HEK293 (cell line): ENCODE results near the gene WDSUB1.

Source experiments
- CTCF ChIA-PET: fragments of 350-600 bp; formaldehyde crosslinking; extraction: SDS; loops from one replicate; lab custom pipeline; 2021; ENCODE audit warnings: antibody characterized with exemption; lab: Yijun Ruan, JAX
- POLR2A ChIA-PET: fragments of 300-600 bp; formaldehyde crosslinking; extraction: SDS; loops from one replicate; lab custom pipeline; 2020; ENCODE audit warnings: antibody characterized with exemption, inconsistent platforms; lab: Yijun Ruan, JAX
- H3K27ac ChIP-seq: fragments of 200-500 bp; sonication (Bioruptor generic); 2 replicates; pipeline ENCODE4 v1.5.1; 2014; ENCODE audit warnings: low read depth, low read length, control low read depth, inconsistent platforms; ENCODE audit errors: extremely low read depth
- H3K36me3 ChIP-seq, 2 experiments: fragments of 200-500 bp in 1 of 2; sonication (Bioruptor generic) in 1 of 2; 1 replicate in 1 of 2; 2 replicates in 1 of 2; pipeline ENCODE4 v1.5.1; 2014 to 2017; ENCODE audit warnings: inconsistent platforms in 2 of 2, low read length in 2 of 2; ENCODE audit not compliant: control insufficient read depth in 2 of 2, insufficient read depth in 1 of 2
- H3K4me1 ChIP-seq: fragments of 200-500 bp; sonication (Bioruptor generic); 2 replicates; pipeline ENCODE4 v1.5.1; 2014; ENCODE audit warnings: mild to moderate bottlenecking, low read length, inconsistent platforms; ENCODE audit not compliant: control insufficient read depth, insufficient read depth
- H3K4me3 ChIP-seq: 2 replicates; pipeline ENCODE4 v1.5.1; 2011; ENCODE audit warnings: low read depth, mild to moderate bottlenecking, control low read depth, low read length, moderate library complexity
- H3K9me3 ChIP-seq: fragments of 200-500 bp; sonication (Bioruptor generic); 2 replicates; pipeline ENCODE4 v1.5.1; 2014; ENCODE audit warnings: low read depth, low read length, inconsistent platforms; ENCODE audit not compliant: control insufficient read depth, insufficient read depth
- ATF2 ChIP-seq: fragments of 450-650 bp; formaldehyde crosslinking; IDR thresholded peaks from 2 replicates; pipeline ENCODE4 v1.5.1; 2016; ENCODE audit warnings: missing biosample characterization, missing genetic modification characterization, low read depth
- KLF1 ChIP-seq: fragments of 450-650 bp; formaldehyde crosslinking; IDR thresholded peaks from 2 replicates; pipeline ENCODE4 v1.5.1; 2016; ENCODE audit warnings: missing biosample characterization, missing genetic modification characterization
- KLF17 ChIP-seq: fragments of 450-650 bp; formaldehyde crosslinking; IDR thresholded peaks from 2 replicates; pipeline ENCODE4 v1.5.1; 2016; ENCODE audit warnings: missing biosample characterization, missing genetic modification characterization
- MEIS1 ChIP-seq: sonication (generic); formaldehyde crosslinking; IDR thresholded peaks from 2 replicates; pipeline ENCODE4 v1.8.1; 2022; ENCODE audit warnings: missing genetic modification reagents, mild to moderate bottlenecking, borderline replicate concordance
- PRDM10 ChIP-seq: fragments of 450-650 bp; formaldehyde crosslinking; IDR thresholded peaks from 2 replicates; pipeline ENCODE4 v1.5.1; 2016; ENCODE audit warnings: missing biosample characterization, missing genetic modification characterization
- TRIM28 ChIP-seq: IDR thresholded peaks from 2 replicates; pipeline ENCODE4 v1.6.1; 2011; ENCODE audit warnings: low read length, control low read depth, borderline replicate concordance
- ZBTB20 ChIP-seq: fragments of 450-650 bp; formaldehyde crosslinking; IDR thresholded peaks from 2 replicates; pipeline ENCODE4 v1.5.1; 2016; ENCODE audit warnings: missing biosample characterization, missing genetic modification characterization
- ZBTB6 ChIP-seq: fragments of 450-650 bp; formaldehyde crosslinking; IDR thresholded peaks from 2 replicates; pipeline ENCODE4 v1.5.1; 2017; ENCODE audit warnings: missing biosample characterization, missing genetic modification characterization
- ZNF138 ChIP-seq: fragments of 450-650 bp; formaldehyde crosslinking; IDR thresholded peaks from 2 replicates; pipeline ENCODE4 v1.5.1; 2016; ENCODE audit warnings: missing biosample characterization, missing genetic modification characterization, borderline replicate concordance
- ZNF214 ChIP-seq: fragments of 450-650 bp; formaldehyde crosslinking; IDR thresholded peaks from 2 replicates; pipeline ENCODE4 v1.5.1; 2017; ENCODE audit warnings: missing biosample characterization, mild to moderate bottlenecking, missing genetic modification characterization, borderline replicate concordance
- ZNF223 ChIP-seq: fragments of 450-650 bp; formaldehyde crosslinking; IDR thresholded peaks from 2 replicates; pipeline ENCODE4 v1.5.1; 2016; ENCODE audit warnings: missing biosample characterization, missing genetic modification characterization
- ZNF366 ChIP-seq: fragments of 450-650 bp; formaldehyde crosslinking; conservative IDR thresholded peaks from 2 replicates; pipeline ENCODE4 v1.5.1; 2016; ENCODE audit warnings: missing biosample characterization, missing genetic modification characterization
- ZNF473 ChIP-seq: fragments of 450-650 bp; formaldehyde crosslinking; IDR thresholded peaks from 2 replicates; pipeline ENCODE4 v1.5.1; 2017; ENCODE audit warnings: missing biosample characterization, missing genetic modification characterization
- ZNF513 ChIP-seq: fragments of 450-650 bp; IDR thresholded peaks from 2 replicates; pipeline ENCODE4 v1.5.1; 2018; ENCODE audit warnings: missing biosample characterization, missing genetic modification characterization
- ZNF558 ChIP-seq: fragments of 450-650 bp; formaldehyde crosslinking; IDR thresholded peaks from 2 replicates; pipeline ENCODE4 v1.5.1; 2016; ENCODE audit warnings: missing biosample characterization, missing genetic modification characterization
- ZNF621 ChIP-seq: fragments of 450-650 bp; formaldehyde crosslinking; IDR thresholded peaks from 2 replicates; pipeline ENCODE4 v1.5.1; 2017; ENCODE audit warnings: missing biosample characterization, missing genetic modification characterization
- ZNF623 ChIP-seq: fragments of 450-650 bp; formaldehyde crosslinking; IDR thresholded peaks from 2 replicates; pipeline ENCODE4 v1.5.1; 2016; ENCODE audit warnings: missing biosample characterization, missing genetic modification characterization
- ZNF792 ChIP-seq: fragments of 450-650 bp; formaldehyde crosslinking; IDR thresholded peaks from 2 replicates; pipeline ENCODE4 v1.5.1; 2016; ENCODE audit warnings: missing biosample characterization, missing genetic modification characterization
- ZNF837 ChIP-seq: fragments of 450-650 bp; formaldehyde crosslinking; IDR thresholded peaks from 2 replicates; pipeline ENCODE4 v1.5.1; 2016; ENCODE audit warnings: missing biosample characterization, missing genetic modification characterization
- ZSCAN30 ChIP-seq: fragments of 450-650 bp; IDR thresholded peaks from 2 replicates; pipeline ENCODE4 v1.5.1; 2018; ENCODE audit warnings: missing biosample characterization, mild to moderate bottlenecking, missing genetic modification characterization, moderate library complexity

The WDSUB1 gene

GRCh38 chr2:159262904-159263303, 23.6 kb downstream of the WDSUB1 start:
- CTCF ChIA-PET = no interaction called here
- Histone ChIP-seq H3K4me1 (no peaks in the 10 kb centered on the region), H3K4me3 (no peak overlapping the region), H3K27ac (no peak overlapping the region), H3K9me3 (no peaks in the 10 kb centered on the region), H3K36me3 (peaks cover 0 to 4% of the 10 kb centered on the region in 2 experiments; a peak in 2 of 3 replicates)
- POLR2A ChIA-PET = no interaction called here
- no peak for TF ChIP-seq ZBTB6 (tag by site-specific recombination)
- TF ChIP-seq PRDM10 = no peak
- no peak for TF ChIP-seq ZNF366 (tag by site-specific recombination)

GRCh38 chr2:159262226-159262625, 24.3 kb downstream of the WDSUB1 start:
- POLR2A ChIA-PET = no interaction called here
- TF ChIP-seq ZNF623 (tag by site-specific recombination) (no peak), ZNF214 (tag by site-specific recombination) (no peak)
- Histone ChIP-seq H3K9me3 (no peaks in the 10 kb centered on the region), H3K36me3 (peaks cover 3 to 9% of the 10 kb centered on the region in 2 experiments; a peak in 2 of 3 replicates), H3K27ac (no peak overlapping the region), H3K4me1 (no peaks in the 10 kb centered on the region), H3K4me3 (no peak overlapping the region)
- CTCF ChIA-PET = no interaction called here

- peaks cover 8 to 18% of the 10 kb centered on the region in 2 experiments; a peak in 2 of 3 replicates for H3K36me3 ChIP-seq
- no peaks in the 10 kb centered on the region for H3K9me3 ChIP-seq
- CTCF ChIA-PET = no interaction called here
- no peak overlapping the region for H3K27ac ChIP-seq
- H3K4me3 ChIP-seq = no peak overlapping the region
- TF ChIP-seq ZNF558 (tag by site-specific recombination) (no peak), ZNF473 (tag by site-specific recombination) (no peak), ZNF621 (tag by site-specific recombination) (no peak), ZNF223 (tag by site-specific recombination) (no peak), ZNF792 (no peak), KLF17 (tag by site-specific recombination) (no peak), KLF1 (tag by site-specific recombination) (no peak)
- POLR2A ChIA-PET = no interaction called here
- no peaks in the 10 kb centered on the region for H3K4me1 ChIP-seq
Measured at GRCh38 chr2:159256159-159256558, 30.3 kb downstream of the WDSUB1 start.

- Histone ChIP-seq H3K4me3 (no peak overlapping the region), H3K4me1 (peaks cover 3% of the 10 kb centered on the region), H3K36me3 (peaks cover 8 to 18% of the 10 kb centered on the region in 2 experiments; a peak in 2 of 3 replicates), H3K9me3 (no peaks in the 10 kb centered on the region), H3K27ac (no peak overlapping the region)
- ChIA-PET CTCF (interaction anchor here (0.7 kb wide), 1 partner anchor 69 kb away, joined by 6 read pairs; no protein-coding TSS in a partner anchor), POLR2A (no interaction called here)
- no peak for TF ChIP-seq ZNF138 (tag by site-specific recombination)
- TF ChIP-seq ZSCAN30 (tag by site-specific recombination) = no peak
- TF ChIP-seq ZNF513 (tag by site-specific recombination) = no peak
- no peak for TF ChIP-seq MEIS1 (CRISPR knock-in tag)
- TF ChIP-seq ZNF837 (tag by site-specific recombination) = no peak
- TF ChIP-seq TRIM28 = no peak
- TF ChIP-seq ATF2 = no peak
- TF ChIP-seq ZNF623 (tag by site-specific recombination) = no peak
- TF ChIP-seq ZBTB20 (tag by site-specific recombination) = no peak
- TF ChIP-seq ZNF621 (tag by site-specific recombination) = no peak
Measured at GRCh38 chr2:159252905-159253304, 33.6 kb downstream of the WDSUB1 start.
